K562 (cell line): Measurements from ENCODE around the gene HMG20B. TPM values are rescaled to one million over a fixed set of nuclear protein-coding genes. Genes with fewer than 3 reads are reported as not detected.

Source experiments
- ATAC-seq: fragments of 200-7000 bp; cut with Tn5 transposase; 3 replicates; pipeline ENCODE4 v1.9.1; 2020; ENCODE audit warnings: moderate library complexity
- BruUV-seq: library from RNA; stranded (reverse); fragments of 400-500 nt; replicated peaks from 2 replicates; lab custom pipeline; 2021; lab: Mats Ljungman, UMichigan
- CTCF ChIA-PET: fragments of 300-600 bp; formaldehyde crosslinking; extraction: SDS; loops from one replicate; lab custom pipeline; 2021; ENCODE audit warnings: low intra/inter-chr PET ratio; lab: Yijun Ruan, JAX
- POLR2A ChIA-PET: fragments of 300-600, 350-650 bp; sonication (Branson Sonifier 250); formaldehyde crosslinking; extraction: SDS; loops from one replicate; lab custom pipeline; 2021; ENCODE audit warnings: antibody characterized with exemption, inconsistent platforms; lab: Yijun Ruan, JAX
- DNase-seq, 4 experiments: peaks; one replicate each; pipeline versions ENCODE4 v3.0.0 to v3.0.0-alpha.2; 2011 to 2018; ENCODE audit warnings: low spot score in 3 of 4, mixed read lengths in 3 of 4; ENCODE audit errors: extremely low read depth in 1 of 4
- FAIRE-seq: peaks from 2 replicates; lab custom pipeline; 2011; peaks lifted over from hg19 to GRCh38; lab: Jason Lieb, UNC
- H2AFZ ChIP-seq: 2 replicates; pipeline ENCODE4 v1.6.0; 2011; ENCODE audit warnings: low read depth, low read length, control low read depth, inconsistent platforms
- H3K27ac ChIP-seq: fragments of 200-600 bp; 3 replicates; pipeline ENCODE4 v1.8.0; 2011; ENCODE audit warnings: low read depth, mild to moderate bottlenecking, control low read depth, inconsistent platforms, low read length, moderate library complexity, mixed read lengths; ENCODE audit errors: extremely low read depth
- H3K27me3 ChIP-seq, 2 experiments: fragments of 300-600 bp in 1 of 2; 2 replicates in 1 of 2; 3 replicates in 1 of 2; pipeline versions ENCODE4 v1.6.0 to v1.8.0; 2011; ENCODE audit warnings: inconsistent platforms in 2 of 2, low read length in 2 of 2, mild to moderate bottlenecking in 1 of 2, mixed read lengths in 1 of 2, moderate library complexity in 1 of 2; ENCODE audit not compliant: control insufficient read depth in 2 of 2, insufficient read depth in 2 of 2
- H3K36me3 ChIP-seq: fragments of 300-600 bp; 3 replicates; pipeline ENCODE4 v1.8.0; 2011; ENCODE audit warnings: mild to moderate bottlenecking, low read length, inconsistent platforms; ENCODE audit not compliant: control insufficient read depth, insufficient read depth
- H3K4me1 ChIP-seq, 2 experiments: fragments of 200-600 bp in 1 of 2; replicated peaks in 1 of 2; 2 replicates in 1 of 2; 3 replicates in 1 of 2; pipeline versions ENCODE4 v1.5.1 to v1.8.0; 2011; ENCODE audit warnings: inconsistent platforms in 2 of 2, low read length in 2 of 2, mild to moderate bottlenecking in 1 of 2, mixed read lengths in 1 of 2, moderate library complexity in 1 of 2; ENCODE audit not compliant: control insufficient read depth in 2 of 2, insufficient read depth in 2 of 2
- H3K4me2 ChIP-seq: 2 replicates; pipeline ENCODE4 v1.6.1; 2011; ENCODE audit warnings: low read length, control low read depth, inconsistent platforms, mixed read lengths; ENCODE audit not compliant: insufficient read depth
- H3K4me3 ChIP-seq: fragments of 200-600 bp; sonication (generic), shearing (Covaris generic); 2 replicates; pipeline ENCODE4 v1.5.1; 2016; ENCODE audit warnings: control low read depth, inconsistent platforms
- H3K79me2 ChIP-seq: fragments of 200-600 bp; 3 replicates; pipeline ENCODE4 v1.8.0; 2011; ENCODE audit warnings: low read length, inconsistent platforms; ENCODE audit not compliant: control insufficient read depth, insufficient read depth
- H3K9ac ChIP-seq, 2 experiments: 2 replicates each; pipeline versions ENCODE4 v1.6.0 to v1.6.1; 2011; ENCODE audit warnings: low read depth in 2 of 2, low read length in 2 of 2, control low read depth in 1 of 2, inconsistent platforms in 1 of 2, mild to moderate bottlenecking in 1 of 2, mixed read lengths in 1 of 2; ENCODE audit not compliant: insufficient read depth in 1 of 2
- H3K9me1 ChIP-seq: one replicate; pipeline ENCODE4 v1.6.0; 2011; ENCODE audit warnings: inconsistent platforms, mild to moderate bottlenecking, low read length, moderate library complexity; ENCODE audit not compliant: control insufficient read depth, insufficient read depth
- H3K9me3 ChIP-seq: replicated peaks from 2 replicates; pipeline ENCODE4 v1.5.1; 2011; ENCODE audit warnings: low read depth, low read length, inconsistent platforms; ENCODE audit not compliant: control insufficient read depth, insufficient read depth
- H4K20me1 ChIP-seq: replicated peaks from 2 replicates; pipeline ENCODE4 v1.6.1; 2011; ENCODE audit warnings: low read length, inconsistent platforms, mixed read lengths; ENCODE audit not compliant: control insufficient read depth, insufficient read depth
- CBFA2T2 ChIP-seq: fragments of 450-650 bp; conservative IDR thresholded peaks from 2 replicates; pipeline ENCODE4 v1.6.1; 2017; ENCODE audit warnings: mild to moderate bottlenecking
- CREB3L1 ChIP-seq: fragments of 450-650 bp; IDR thresholded peaks from 2 replicates; pipeline ENCODE4 v1.6.1; 2014; ENCODE audit warnings: low read depth, mild to moderate bottlenecking, moderate library complexity, borderline replicate concordance
- DACH1 ChIP-seq: fragments of 450-650 bp; IDR thresholded peaks from 2 replicates; pipeline ENCODE4 v1.6.1; 2018; ENCODE audit not compliant: partially characterized antibody
- HMG20A ChIP-seq: fragments of 450-650 bp; formaldehyde crosslinking; conservative IDR thresholded peaks from 2 replicates; pipeline ENCODE4 v1.4.0; 2020; ENCODE audit warnings: mild to moderate bottlenecking, mixed read lengths
- NR0B1 ChIP-seq: fragments of 450-650 bp; IDR thresholded peaks from one replicate; pipeline ENCODE4 v1.6.1; 2018; ENCODE audit warnings: mild to moderate bottlenecking, moderate library complexity; ENCODE audit not compliant: partially characterized antibody
- PHF21A ChIP-seq: fragments of 450-650 bp; IDR thresholded peaks from 2 replicates; pipeline ENCODE4 v1.6.1; 2017; ENCODE audit warnings: low read depth, borderline replicate concordance
- RFX7 ChIP-seq: fragments of 250-450 bp; sonication (Bioruptor Pico); IDR thresholded peaks from 2 replicates; pipeline ENCODE4 v1.5.1; 2021; ENCODE audit warnings: mild to moderate bottlenecking
- TFE3 ChIP-seq: fragments of 450-650 bp; formaldehyde crosslinking; IDR thresholded peaks from 2 replicates; pipeline ENCODE4 v1.4.0; 2020; ENCODE audit warnings: mild to moderate bottlenecking, mixed read lengths
- ZBTB33 ChIP-seq: sonication (generic); formaldehyde crosslinking; IDR thresholded peaks from 2 replicates; pipeline ENCODE4 v1.8.1; 2023; ENCODE audit warnings: mild to moderate bottlenecking, missing genetic modification reagents
- ZNF133 ChIP-seq: fragments of 250-450 bp; sonication (Bioruptor Pico); IDR thresholded peaks from 2 replicates; pipeline ENCODE4 v1.4.0; 2020; ENCODE audit warnings: mild to moderate bottlenecking
- ZNF384 ChIP-seq: IDR thresholded peaks from 2 replicates; pipeline ENCODE4 v1.6.1; 2012; ENCODE audit warnings: low read depth, low read length, improper control_type of control experiment
- ZNF75A ChIP-seq: fragments of 450-650 bp; formaldehyde crosslinking; IDR thresholded peaks from 2 replicates; pipeline ENCODE4 v1.4.0; 2020; ENCODE audit warnings: mild to moderate bottlenecking
- WGBS: fragments of 100-300 bp; shearing (Covaris generic); methylation state at CpG from one replicate; pipeline ENCODE4 v1.1.6; 2016; ENCODE audit warnings: low coverage, mixed read lengths; ENCODE audit not compliant: insufficient coverage; ENCODE audit errors: missing lambda C conversion rate; 5-methylcytosine and 5-hydroxymethylcytosine counted together
- in situ Hi-C: fragments of 300-500 bp; cut with MboI; formaldehyde crosslinking; loops from 4 replicates; pipeline ENCODE4 v1.15.0; 2018; ENCODE audit warnings: inconsistent platforms, mixed read lengths
- intact Hi-C: fragments of 100-400 bp; cut with micrococcal nuclease; formaldehyde crosslinking; loops from 2 replicates; pipeline ENCODE4 v1.14.2; 2022
- polyA plus RNA-seq, 8 experiments: library from polyadenylated mRNA; depleted of rRNA in 4 of 8; stranded (reverse) in 5 of 8; unstranded in 3 of 8; fragments of >200 nt; fragmentation: Nextera tagmentation in 2 of 8; fragmentation: Illumina TruSeq in 1 of 8; extraction: Ambion mirVana in 2 of 8; extraction: Trizol in 1 of 8; gene quantifications; 2 replicates each; pipeline versions ENCODE4 v1.2.1 to v1.2.3, GENCODE V29; 2011 to 2014; ENCODE audit warnings: inconsistent platforms in 1 of 8, missing spikeins in 1 of 8
- total RNA-seq, 7 experiments: library from RNA; depleted of rRNA in 6 of 7; stranded (reverse); fragments of >200 nt in 6 of 7; fragmentation: Illumina TruSeq in 2 of 7; extraction: Trizol in 2 of 7; gene quantifications; 2 replicates each; pipeline versions ENCODE4 v1.2.1 to v1.2.3, GENCODE V29; 2011 to 2021; ENCODE audit warnings: low replicate concordance in 1 of 7

HMG20B gene
- total and polyA plus RNA-seq, 9 of the 15 experiments (the other 6 are each of a cell fraction or from before 2014, with no cell fraction given) = 0.35 to 172 (median 38.6) TPM

- in situ Hi-C loops = no loop called here
- no TSS peak for BruUV-seq
- FAIRE-seq (no peak), ATAC-seq (no peak), DNase-seq (no peak)
- H3K9ac ChIP-seq = no peak overlapping the region
- no peaks in the 10 kb centered on the region for H3K9me3 ChIP-seq
- TF ChIP-seq CBFA2T2 (no peak), RFX7 (CRISPR knock-in tag) (no peak), ZBTB33 (no peak), CREB3L1 (no peak), HMG20A (no peak), ZNF75A (CRISPR knock-in tag) (no peak), PHF21A (no peak), DACH1 (no peak), NR0B1 (no peak), ZNF384 (no peak), TFE3 (CRISPR knock-in tag) (no peak), ZNF133 (CRISPR knock-in tag) (no peak)
- no peak overlapping the region for H3K4me3 ChIP-seq
- H3K4me2 ChIP-seq = no peak overlapping the region
- H3K79me2 ChIP-seq = peaks cover 24% of the 10 kb centered on the region
- H3K27ac ChIP-seq = no peak overlapping the region
- no peak overlapping the region for H2AFZ ChIP-seq
- H3K4me1 ChIP-seq = peaks cover 9 to 41% of the 10 kb centered on the region in 2 experiments
- WGBS = 88% methylated on average over 12 of the region's 12 CpGs
- peaks cover 2% of the 10 kb centered on the region for H3K9me1 ChIP-seq
- H3K27me3 ChIP-seq = no peaks in the 10 kb centered on the region
- intact Hi-C loops = loop anchor here (10.0 kb wide), 1 partner anchor 56 kb away; no protein-coding TSS in a partner anchor
- ChIA-PET CTCF (no interaction called here), POLR2A (interaction anchor here (1.7 kb wide), 1 partner anchor 9 kb away, joined by 4 read pairs; no protein-coding TSS in a partner anchor)
- no peaks in the 10 kb centered on the region for H4K20me1 ChIP-seq
- peaks cover 24% of the 10 kb centered on the region; the same call in 1 of the 3 replicates for H3K36me3 ChIP-seq
Measured at GRCh38 chr19:3601021-3601420, 28.3 kb downstream of the HMG20B start.
